HL-60 (cell line): ENCODE data around the gene ATP2B1.

ENCODE experiments used
- DNase-seq, 2 experiments: peaks; one replicate each; pipeline ENCODE4 v3.0.0-alpha.2; 2010 to 2020; ENCODE audit warnings: low read depth in 1 of 2, low spot score in 1 of 2
- H3K27ac ChIP-seq: fragments of 250-450 bp; sonication (Bioruptor Pico); replicated peaks from 2 replicates; pipeline ENCODE4 v1.5.1; 2020; ENCODE audit warnings: mild to moderate bottlenecking, moderate library complexity
- H3K27me3 ChIP-seq: fragments of 250-450 bp; sonication (Bioruptor Pico); 2 replicates; pipeline ENCODE4 v1.5.1; 2021; ENCODE audit warnings: mild to moderate bottlenecking, moderate library complexity; ENCODE audit not compliant: insufficient read depth, poor library complexity, severe bottlenecking
- H3K4me3 ChIP-seq: replicated peaks from 2 replicates; pipeline ENCODE4 v1.5.1; 2011; ENCODE audit warnings: mild to moderate bottlenecking, control low read depth, low read length; ENCODE audit not compliant: insufficient read depth
- CTCF ChIP-seq: IDR thresholded peaks from one replicate; pipeline ENCODE4 v1.5.1; 2011; ENCODE audit warnings: low read length, control low read depth, inconsistent platforms; ENCODE audit not compliant: insufficient read depth
- GABPA ChIP-seq: IDR thresholded peaks from 2 replicates; pipeline ENCODE4 v1.6.1; 2012; ENCODE audit warnings: low read depth
- POLR2AphosphoS5 ChIP-seq: IDR thresholded peaks from 2 replicates; pipeline ENCODE4 v1.6.1; 2012; ENCODE audit warnings: low read depth
- REST ChIP-seq: IDR thresholded peaks from 2 replicates; pipeline ENCODE4 v1.6.1; 2012; ENCODE audit warnings: low read depth; ENCODE audit not compliant: insufficient replicate concordance
- SPI1 ChIP-seq: IDR thresholded peaks from 2 replicates; pipeline ENCODE4 v1.6.1; 2012; ENCODE audit warnings: low read depth, mild to moderate bottlenecking, borderline replicate concordance

ATP2B1 gene

GRCh38 chr12:89748791-89749190 is 40.2 kb upstream of the ATP2B1 start:
- no peaks in the 10 kb centered on the region for H3K27me3 ChIP-seq
- TF ChIP-seq GABPA, result no peak
- TF ChIP-seq CTCF, result no peak
- no peak for TF ChIP-seq POLR2AphosphoS5
- TF ChIP-seq SPI1, result no peak
- TF ChIP-seq REST, result no peak
- DNase-seq, result no peak
- H3K4me3 ChIP-seq, result no peak overlapping the region
- no peak overlapping the region for H3K27ac ChIP-seq

- TF ChIP-seq SPI1 (no peak), GABPA (no peak), REST (no peak), CTCF (no peak), POLR2AphosphoS5 (no peak)
- DNase-seq, result no peak
- no peaks in the 10 kb centered on the region for H3K27me3 ChIP-seq
- no peak overlapping the region for H3K4me3 ChIP-seq
- H3K27ac ChIP-seq, result no peak overlapping the region
Observed at GRCh38 chr12:89745286-89745685, 36.6 kb upstream of the ATP2B1 start.

- no peak overlapping the region for H3K27ac ChIP-seq
- H3K4me3 ChIP-seq, result no peak overlapping the region
- TF ChIP-seq REST (no peak), CTCF (no peak), POLR2AphosphoS5 (no peak), SPI1 (no peak), GABPA (no peak)
- no peaks in the 10 kb centered on the region for H3K27me3 ChIP-seq
- DNase-seq, result no peak
Observed at GRCh38 chr12:89742337-89743022, 33.8 kb upstream of the ATP2B1 start.
